OCI-LY7 (cell line): ENCODE measurements around the gene SLAMF1. TPM values are rescaled to one million over a fixed set of nuclear protein-coding genes. Genes with fewer than 3 reads are reported as not detected.

Experiments
- BruUV-seq: library from RNA; stranded (reverse); fragments of 400-500 nt; replicated peaks from 2 replicates; lab custom pipeline; 2021; lab: Mats Ljungman, UMichigan
- CTCF ChIA-PET: fragments of 300-600 bp; sonication (Branson Sonifier 250); formaldehyde crosslinking; loops from one replicate; lab custom pipeline; 2022; ENCODE audit warnings: antibody characterized with exemption; ENCODE audit not compliant: unreplicated experiment; lab: Charles Lee
- POLR2A ChIA-PET: fragments of 300-600 bp; sonication (Branson Sonifier 250); formaldehyde crosslinking; loops from one replicate; lab custom pipeline; 2022; ENCODE audit warnings: antibody characterized with exemption; lab: Charles Lee
- DNase-seq: peaks from one replicate; pipeline ENCODE4 v3.0.0-alpha.2; 2015; ENCODE audit warnings: low spot score
- H2AFZ ChIP-seq: fragments of 200-600 bp; sonication (generic), shearing (Covaris generic); 2 replicates; pipeline ENCODE4 v1.6.1; 2014; ENCODE audit warnings: mild to moderate bottlenecking, antibody characterized with exemption, low read length, moderate library complexity
- H3K27ac ChIP-seq: fragments of 200-600 bp; sonication (generic); 2 replicates; pipeline ENCODE4 v1.5.1; 2014; ENCODE audit warnings: mixed run types, low read depth, mild to moderate bottlenecking, moderate library complexity, low read length, inconsistent platforms; ENCODE audit not compliant: poor library complexity, severe bottlenecking
- H3K36me3 ChIP-seq: fragments of 200-600 bp; sonication (generic); 2 replicates; pipeline ENCODE4 v1.6.1; 2014; ENCODE audit warnings: mild to moderate bottlenecking, antibody characterized with exemption, low read length, moderate library complexity, mixed read lengths; ENCODE audit not compliant: insufficient read depth
- H3K4me1 ChIP-seq: fragments of 200-600 bp; sonication (generic); 2 replicates; pipeline ENCODE4 v1.5.1; 2014; ENCODE audit warnings: mild to moderate bottlenecking, low read length; ENCODE audit not compliant: insufficient read depth, poor library complexity, severe bottlenecking
- H3K4me2 ChIP-seq: fragments of 200-600 bp; sonication (generic); 2 replicates; pipeline ENCODE4 v1.6.1; 2014; ENCODE audit warnings: mild to moderate bottlenecking, low read length
- H3K4me3 ChIP-seq: fragments of 200-600 bp; sonication (generic); 2 replicates; pipeline ENCODE4 v1.5.1; 2014; ENCODE audit warnings: mild to moderate bottlenecking, low read depth, low read length; ENCODE audit not compliant: poor library complexity, severe bottlenecking
- H3K79me2 ChIP-seq: fragments of 200-600 bp; sonication (generic); 2 replicates; pipeline ENCODE4 v1.6.1; 2016; ENCODE audit warnings: low read depth, mild to moderate bottlenecking, low read length, moderate library complexity, mixed read lengths; ENCODE audit not compliant: insufficient read depth
- H3K9me2 ChIP-seq: fragments of 200-600 bp; sonication (generic); 2 replicates; pipeline ENCODE4 v1.6.1; 2016; ENCODE audit warnings: mild to moderate bottlenecking, low read length, mixed read lengths; ENCODE audit not compliant: insufficient read depth
- H3K9me3 ChIP-seq: fragments of 200-600 bp; sonication (generic); 2 replicates; pipeline ENCODE4 v1.6.1; 2014; ENCODE audit warnings: mild to moderate bottlenecking, mixed run types, low read length, mixed read lengths
- H4K20me1 ChIP-seq: fragments of 200-600 bp; sonication (generic); 2 replicates; pipeline ENCODE4 v1.6.1; 2014; ENCODE audit warnings: mild to moderate bottlenecking, antibody characterized with exemption, low read length, moderate library complexity, mixed read lengths; ENCODE audit not compliant: insufficient read depth
- EZH2phosphoT487 ChIP-seq: fragments of 200-600 bp; sonication (generic); IDR thresholded peaks from 2 replicates; pipeline ENCODE4 v1.6.1; 2018; ENCODE audit warnings: low read depth, borderline replicate concordance, mild to moderate bottlenecking, mixed run types, antibody characterized with exemption, low read length, moderate library complexity, mixed read lengths
- intact Hi-C: fragments of 100-400 bp; cut with micrococcal nuclease; formaldehyde crosslinking; loops from one replicate; pipeline ENCODE4 v1.10.0; 2022; ENCODE audit not compliant: unreplicated experiment
- total RNA-seq, 2 experiments: library from RNA; depleted of rRNA in 1 of 2; stranded (reverse); fragments of >200 nt in 1 of 2; shearing (Covaris generic) in 1 of 2; gene quantifications; 2 replicates each; pipeline ENCODE4 v1.2.3, GENCODE V29; 2014 to 2022
- TF ChIP-seq, protein P1 (sequence below): fragments of 200-600 bp; sonication (generic); conservative IDR thresholded peaks from 2 replicates; pipeline ENCODE4 v1.5.1; 2014; ENCODE audit warnings: mild to moderate bottlenecking, antibody characterized with exemption, low read length, moderate library complexity, mixed read lengths

The SLAMF1 gene
- total RNA-seq, 2 experiments from 2014 or later: 0.32 to 0.72 TPM

DNA sequence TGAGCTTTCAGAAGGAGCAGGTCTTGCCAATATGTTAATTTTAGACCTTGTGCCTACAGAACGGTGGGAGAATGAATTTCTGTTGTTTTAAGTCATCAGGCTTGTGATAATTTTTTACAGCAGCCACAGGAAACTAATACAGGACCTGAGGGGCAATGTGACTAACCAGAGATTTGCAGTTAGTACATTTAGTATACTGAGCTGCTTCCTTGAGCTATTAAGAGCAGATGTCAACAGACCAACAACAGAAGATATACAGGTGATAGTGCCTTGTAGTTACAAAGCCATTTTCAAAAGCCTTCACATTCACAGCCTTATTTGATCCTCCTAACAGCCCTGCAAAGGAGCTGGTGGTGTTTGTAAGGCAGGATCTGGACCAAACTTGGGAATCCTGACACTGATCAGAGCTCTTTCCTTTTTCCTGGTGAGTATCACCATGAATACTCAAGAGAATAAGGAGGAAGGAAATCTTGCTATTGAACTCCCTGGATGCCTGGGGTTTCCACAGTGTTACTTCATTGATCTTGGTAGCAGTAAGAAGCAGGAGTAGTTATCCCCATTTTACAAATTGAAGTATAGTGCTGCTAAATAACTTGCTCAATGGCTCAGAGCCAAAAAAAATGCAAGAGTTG is 4.7 kb upstream of the SLAMF1 start:
- Histone ChIP-seq H2AFZ (peak overlapping the region; percentile 66; the same call in 1 of the 2 replicates), H3K36me3 (peaks cover 4% of the 10 kb centered on the region; the same call in 1 of the 2 replicates), H3K79me2 (no peaks in the 10 kb centered on the region; the same call in 1 of the 2 replicates), H3K27ac (peak overlapping the region; percentile 81), H4K20me1 (no peaks in the 10 kb centered on the region), H3K4me2 (peak overlapping the region; percentile 71), H3K4me3 (peak overlapping the region; percentile 6), H3K9me3 (peaks cover 4% of the 10 kb centered on the region; the same call in 1 of the 2 replicates), H3K4me1 (peaks cover 77% of the 10 kb centered on the region), H3K9me2 (no peaks in the 10 kb centered on the region)
- ChIA-PET POLR2A (interaction anchor here (0.5 to 2.1 kb wide), 14 partner anchors 11 to 202 kb away, joined by 3 to 10 read pairs (median 4); no protein-coding TSS in a partner anchor), CTCF (no interaction called here)
- BruUV-seq: no TSS peak
- DNase-seq: peak; percentile 56
- TF ChIP-seq EZH2phosphoT487: no peak
- TF ChIP-seq, protein P1, sequence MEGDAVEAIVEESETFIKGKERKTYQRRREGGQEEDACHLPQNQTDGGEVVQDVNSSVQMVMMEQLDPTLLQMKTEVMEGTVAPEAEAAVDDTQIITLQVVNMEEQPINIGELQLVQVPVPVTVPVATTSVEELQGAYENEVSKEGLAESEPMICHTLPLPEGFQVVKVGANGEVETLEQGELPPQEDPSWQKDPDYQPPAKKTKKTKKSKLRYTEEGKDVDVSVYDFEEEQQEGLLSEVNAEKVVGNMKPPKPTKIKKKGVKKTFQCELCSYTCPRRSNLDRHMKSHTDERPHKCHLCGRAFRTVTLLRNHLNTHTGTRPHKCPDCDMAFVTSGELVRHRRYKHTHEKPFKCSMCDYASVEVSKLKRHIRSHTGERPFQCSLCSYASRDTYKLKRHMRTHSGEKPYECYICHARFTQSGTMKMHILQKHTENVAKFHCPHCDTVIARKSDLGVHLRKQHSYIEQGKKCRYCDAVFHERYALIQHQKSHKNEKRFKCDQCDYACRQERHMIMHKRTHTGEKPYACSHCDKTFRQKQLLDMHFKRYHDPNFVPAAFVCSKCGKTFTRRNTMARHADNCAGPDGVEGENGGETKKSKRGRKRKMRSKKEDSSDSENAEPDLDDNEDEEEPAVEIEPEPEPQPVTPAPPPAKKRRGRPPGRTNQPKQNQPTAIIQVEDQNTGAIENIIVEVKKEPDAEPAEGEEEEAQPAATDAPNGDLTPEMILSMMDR: no peak
- intact Hi-C loops: loop anchor here (1.0 to 2.0 kb wide), 3 partner anchors 23 to 59 kb away; partner anchors contain the start of gene CD48

- Histone ChIP-seq H3K79me2 (no peaks in the 10 kb centered on the region), H3K27ac (peak overlapping the region; percentile 1), H3K9me2 (no peaks in the 10 kb centered on the region), H3K36me3 (peaks cover 4% of the 10 kb centered on the region; the same call in 1 of the 2 replicates), H4K20me1 (no peaks in the 10 kb centered on the region), H3K4me3 (peak overlapping the region; percentile 1), H2AFZ (peak overlapping the region; percentile 89), H3K9me3 (peaks cover 4% of the 10 kb centered on the region; the same call in 1 of the 2 replicates), H3K4me1 (peaks cover 40% of the 10 kb centered on the region), H3K4me2 (peak overlapping the region; percentile 42)
- CTCF ChIA-PET: interaction anchor here (2.2 kb wide), 1 partner anchor 25 kb away, joined by 4 read pairs; no protein-coding TSS in a partner anchor
- POLR2A ChIA-PET: interaction anchor here (0.9 to 1.4 kb wide), 3 partner anchors 24 to 28 kb away, joined by 3 to 4 read pairs (median 3); no protein-coding TSS in a partner anchor
- TF ChIP-seq, protein P1: no peak
- TF ChIP-seq EZH2phosphoT487: no peak
- intact Hi-C loops: no loop called here
- BruUV-seq: no TSS peak
- no peak for DNase-seq
Observed at GRCh38 chr1:160647329-160647720, 481 bp upstream of the SLAMF1 start.
